ENCODE data around the gene SEMA3F. TPM values are rescaled to one million over a fixed set of nuclear protein-coding genes. Genes with fewer than 3 reads are reported as not detected.
A peak's percentile ranks its signal among the peaks of the same experiment; 100 is the strongest.

Gene SEMA3F
- total RNA-seq: 10 to 100 TPM; 18.3 to 46.2 (median 33.8) TPM

- peak in 1 of 3 donors; percentile 18 for TF ChIP-seq CTCF (IDR thresholded peaks at IDR 0.05)
- DNase-seq (ENCODE audit: low spot score): no peak
- peak; percentile 80 for ATAC-seq (ENCODE audit: low FRiP score)
Measured at GRCh38 chr3:50154840-50155490, at the start of gene SEMA3F. Gene SEMA3F (plus strand): TSS chr3:50155324. CDS start chr3:50159623, 4,299 bp downstream.

- ATAC-seq (ENCODE audit: low FRiP score) (no peak), DNase-seq (ENCODE audit: low spot score) (no peak)
- no peak for TF ChIP-seq CTCF (IDR thresholded peaks at IDR 0.05)
Measured at GRCh38 chr3:50111757-50112156, 43.4 kb upstream of the SEMA3F start.

- no peak for TF ChIP-seq CTCF (IDR thresholded peaks at IDR 0.05)
- no peak for DNase-seq (ENCODE audit: low spot score)
- ATAC-seq (ENCODE audit: low FRiP score): no peak
Measured at GRCh38 chr3:50112462-50112861, 42.7 kb upstream of the SEMA3F start.

- ATAC-seq (ENCODE audit: low FRiP score): no peak
- TF ChIP-seq CTCF (IDR thresholded peaks at IDR 0.05): no peak
- DNase-seq (ENCODE audit: low spot score): no peak
Measured at GRCh38 chr3:50117120-50117519, 38.0 kb upstream of the SEMA3F start.

- no peak for DNase-seq (ENCODE audit: low spot score)
- no peak for TF ChIP-seq CTCF (IDR thresholded peaks at IDR 0.05)
- no peak for ATAC-seq (ENCODE audit: low FRiP score)
Measured at GRCh38 chr3:50118237-50118636, 36.9 kb upstream of the SEMA3F start.

GRCh38 chr3:50119786-50120185 is 35.3 kb upstream of the SEMA3F start:
- no peak for TF ChIP-seq CTCF (IDR thresholded peaks at IDR 0.05)
- ATAC-seq (ENCODE audit: low FRiP score) (no peak), DNase-seq (ENCODE audit: low spot score) (no peak)

GRCh38 chr3:50120364-50121071 is 34.6 kb upstream of the SEMA3F start:
- no peak for ATAC-seq (ENCODE audit: low FRiP score)
- no peak for DNase-seq (ENCODE audit: low spot score)
- no peak for TF ChIP-seq CTCF (IDR thresholded peaks at IDR 0.05)

Data from omental fat pad (tissue), 4 donors.